HG02759 (cell line): Measurements from ENCODE around the gene TEC.

Source experiments
- ATAC-seq: cut with Tn5 transposase; IDR thresholded peaks from one replicate; pipeline ENCODE4 v1.9.1; 2021; ENCODE audit warnings: mild to moderate bottlenecking, moderate library complexity; ENCODE audit not compliant: unreplicated experiment

TEC gene

DNA sequence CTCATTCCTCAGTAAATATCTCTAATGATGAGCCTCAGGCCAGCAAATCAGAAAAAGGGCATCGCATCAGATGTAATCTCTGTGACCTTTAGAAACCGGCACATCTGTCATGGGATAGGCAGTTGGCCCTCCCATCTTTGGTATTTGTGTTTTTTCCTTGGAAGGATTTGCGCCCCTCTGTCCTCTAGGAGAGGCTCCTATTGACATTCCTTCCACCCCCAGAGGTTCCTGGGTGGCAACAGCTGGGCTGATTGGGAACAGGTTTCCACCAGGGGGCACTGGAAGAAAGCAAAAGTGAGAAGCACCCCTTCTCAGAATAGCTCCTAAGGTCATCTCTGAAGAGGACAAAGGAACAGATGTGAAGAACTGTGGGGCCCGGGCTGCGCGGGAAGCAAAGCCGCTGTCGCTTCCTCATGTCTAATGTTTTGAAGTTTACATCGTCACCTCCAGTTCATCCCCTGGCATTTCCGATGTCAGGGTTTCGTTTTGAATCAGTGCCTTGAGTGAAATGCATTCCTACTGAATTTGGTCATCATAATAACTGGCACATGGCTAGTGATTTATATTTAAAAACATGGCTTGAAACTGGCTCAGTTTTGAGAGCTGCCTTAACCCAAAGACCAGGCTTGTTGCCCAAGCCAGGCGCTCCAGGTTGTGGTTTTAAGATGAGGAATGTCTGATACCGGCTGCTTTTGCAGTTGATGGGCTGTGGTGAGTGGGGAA, 141.8 kb downstream of the TEC start:
- peak; percentile 88 for ATAC-seq

DNA sequence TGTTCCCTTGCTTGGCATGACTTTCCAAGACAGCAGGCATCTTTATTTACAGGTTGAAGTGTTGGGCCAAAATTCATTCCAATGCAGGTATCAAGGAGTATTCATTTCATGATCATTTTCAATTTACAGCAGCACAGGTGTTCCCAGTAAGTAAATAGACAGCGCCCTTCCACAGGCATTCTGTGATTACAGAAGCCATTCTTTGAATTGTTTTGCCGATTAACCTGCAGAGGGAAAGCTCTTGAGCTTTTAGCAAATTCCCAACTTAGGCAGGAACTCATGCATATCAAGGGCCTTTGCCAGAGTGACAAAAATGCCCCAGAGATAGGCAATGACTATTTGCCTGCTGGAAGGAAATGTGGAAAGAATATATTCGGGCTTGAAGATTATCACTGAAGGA, 142.4 kb downstream of the TEC start:
- ATAC-seq: no peak

DNA sequence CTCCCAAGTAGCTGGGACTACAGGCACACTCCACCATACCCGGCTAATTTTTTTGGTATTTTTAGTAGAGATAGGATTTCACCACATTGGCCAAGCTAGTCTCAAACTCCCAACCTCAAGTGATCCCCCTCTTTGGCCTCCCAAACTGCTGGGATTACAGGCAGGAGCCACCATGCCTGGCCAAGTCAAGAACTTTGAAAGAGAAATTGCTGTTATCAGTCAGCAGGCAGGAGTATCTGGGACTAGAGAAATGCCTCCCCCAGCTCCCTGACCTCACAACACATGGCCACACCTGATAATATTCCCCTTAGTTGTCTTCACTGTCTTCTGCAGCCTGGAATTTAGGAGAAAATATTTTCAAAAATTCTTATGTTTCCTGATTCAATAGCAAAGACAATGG, 143.0 kb downstream of the TEC start:
- no peak for ATAC-seq

DNA sequence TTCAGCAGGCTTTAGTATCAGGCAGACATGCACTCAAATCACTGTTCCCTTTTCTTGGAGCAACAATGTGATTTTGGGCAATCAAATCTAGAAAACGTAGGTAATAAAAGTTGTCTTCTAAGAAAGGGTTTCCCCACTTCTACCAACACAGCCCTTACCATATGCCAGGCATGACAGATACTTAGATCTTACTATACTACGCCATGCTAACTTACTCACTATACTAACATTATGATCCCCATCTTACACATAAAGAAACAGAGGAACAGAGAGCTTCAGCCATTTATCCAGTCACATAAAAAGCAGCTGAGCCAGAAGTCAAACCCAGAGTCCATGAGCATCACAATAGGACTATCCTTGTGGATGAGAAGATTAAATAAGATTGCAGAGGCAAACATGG, 144.8 kb downstream of the TEC start:
- no peak for ATAC-seq

- no peak for ATAC-seq
Measured at GRCh38 chr4:48122756-48123155, 146.9 kb downstream of the TEC start.

GRCh38 chr4:48121180-48121579, 148.5 kb downstream of the TEC start:
- ATAC-seq: no peak

DNA sequence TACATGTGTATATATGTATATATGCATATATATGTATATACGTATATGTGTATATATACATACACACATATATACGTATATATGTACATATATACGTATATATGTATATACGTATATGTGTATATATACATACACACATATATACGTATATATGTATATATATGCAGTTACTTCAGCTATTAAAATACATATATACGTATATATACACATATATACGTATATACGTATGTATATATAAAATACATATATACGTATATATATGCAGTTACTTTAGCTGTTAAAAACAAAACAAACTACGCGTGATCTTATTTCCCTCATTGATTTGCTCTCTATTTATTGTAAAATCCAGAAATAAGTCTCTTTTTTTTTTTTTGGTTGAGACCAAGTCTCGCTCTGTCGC, 149.5 kb downstream of the TEC start:
- no peak for ATAC-seq

GRCh38 chr4:48119646-48120045, 150.0 kb downstream of the TEC start:
- ATAC-seq: no peak

DNA sequence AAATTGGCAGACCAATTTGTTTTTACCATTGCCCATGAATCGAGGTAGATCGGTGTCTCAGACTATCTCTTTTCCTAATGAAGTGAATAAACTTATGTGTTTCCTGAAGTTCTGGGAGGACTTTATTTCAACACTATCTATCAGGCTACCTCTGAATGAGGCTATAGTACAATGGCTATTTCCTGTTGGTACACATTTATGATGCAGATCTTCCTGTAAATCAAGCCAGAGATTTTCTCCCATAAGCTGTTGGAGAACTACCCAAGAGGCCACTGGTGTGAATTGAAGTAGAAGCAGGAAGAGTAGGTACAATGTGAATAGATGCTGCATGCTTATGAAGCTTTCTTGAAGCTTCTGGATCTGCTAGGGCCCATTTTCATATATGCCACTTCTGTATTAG, 151.6 kb downstream of the TEC start:
- ATAC-seq: no peak

- no peak for ATAC-seq
Measured at GRCh38 chr4:48116582-48116981, 153.1 kb downstream of the TEC start.

- no peak for ATAC-seq
Measured at GRCh38 chr4:48114412-48114811, 155.2 kb downstream of the TEC start.

DNA sequence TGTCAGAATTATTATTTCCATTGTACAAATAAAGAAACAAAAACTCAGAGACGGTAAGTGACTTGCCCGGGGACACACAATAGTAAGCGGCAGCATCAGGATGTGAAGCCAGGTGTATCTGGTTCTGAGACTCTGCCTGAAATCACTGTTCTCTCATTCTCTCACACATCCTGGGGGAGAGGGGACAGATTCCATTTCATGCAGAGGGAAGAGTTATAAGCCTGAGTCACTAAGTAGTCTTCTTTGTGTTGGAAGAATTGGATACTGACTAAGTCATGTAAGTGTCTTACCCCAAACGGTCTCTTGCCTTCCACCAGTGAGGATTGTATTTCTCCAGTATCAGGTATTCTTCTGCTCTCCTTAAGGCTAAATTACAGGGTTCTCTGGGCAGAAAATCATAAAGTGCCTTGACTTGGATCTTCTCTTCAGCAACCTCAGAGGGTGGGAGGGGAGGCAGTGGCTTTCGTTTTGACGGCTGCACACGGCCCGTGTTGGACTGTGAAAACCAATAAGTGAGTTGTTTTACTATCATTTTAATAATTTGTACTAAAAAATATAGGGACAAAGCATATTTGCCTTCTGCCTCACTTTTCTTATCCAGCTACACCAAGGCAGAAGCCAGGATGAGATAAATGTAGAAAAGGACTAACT, 157.5 kb downstream of the TEC start:
- ATAC-seq: no peak

DNA sequence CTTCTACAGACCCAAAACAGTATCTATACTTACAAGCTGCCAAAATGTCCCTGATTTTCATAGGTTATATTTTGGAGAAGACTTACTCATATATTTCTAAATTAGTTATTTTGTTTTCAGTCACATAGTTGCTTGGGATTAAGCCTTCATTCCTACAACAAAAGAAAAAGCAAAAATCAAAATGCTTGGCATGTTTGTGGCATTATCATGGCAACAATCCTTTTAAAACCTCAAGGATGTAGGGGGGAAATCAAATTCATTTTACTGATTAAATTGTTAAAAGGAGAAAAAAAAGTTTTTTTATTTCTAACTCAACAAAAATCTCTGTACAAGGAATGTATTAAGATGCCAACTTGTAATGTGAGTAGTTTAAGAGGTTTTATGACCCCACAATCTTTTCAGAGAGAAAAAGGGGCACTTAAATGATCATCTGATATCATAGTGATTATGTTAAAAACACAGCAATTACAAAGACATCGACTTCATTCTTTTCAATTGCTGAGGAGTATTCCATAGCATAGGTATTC, 159.1 kb downstream of the TEC start:
- ATAC-seq: no peak

DNA sequence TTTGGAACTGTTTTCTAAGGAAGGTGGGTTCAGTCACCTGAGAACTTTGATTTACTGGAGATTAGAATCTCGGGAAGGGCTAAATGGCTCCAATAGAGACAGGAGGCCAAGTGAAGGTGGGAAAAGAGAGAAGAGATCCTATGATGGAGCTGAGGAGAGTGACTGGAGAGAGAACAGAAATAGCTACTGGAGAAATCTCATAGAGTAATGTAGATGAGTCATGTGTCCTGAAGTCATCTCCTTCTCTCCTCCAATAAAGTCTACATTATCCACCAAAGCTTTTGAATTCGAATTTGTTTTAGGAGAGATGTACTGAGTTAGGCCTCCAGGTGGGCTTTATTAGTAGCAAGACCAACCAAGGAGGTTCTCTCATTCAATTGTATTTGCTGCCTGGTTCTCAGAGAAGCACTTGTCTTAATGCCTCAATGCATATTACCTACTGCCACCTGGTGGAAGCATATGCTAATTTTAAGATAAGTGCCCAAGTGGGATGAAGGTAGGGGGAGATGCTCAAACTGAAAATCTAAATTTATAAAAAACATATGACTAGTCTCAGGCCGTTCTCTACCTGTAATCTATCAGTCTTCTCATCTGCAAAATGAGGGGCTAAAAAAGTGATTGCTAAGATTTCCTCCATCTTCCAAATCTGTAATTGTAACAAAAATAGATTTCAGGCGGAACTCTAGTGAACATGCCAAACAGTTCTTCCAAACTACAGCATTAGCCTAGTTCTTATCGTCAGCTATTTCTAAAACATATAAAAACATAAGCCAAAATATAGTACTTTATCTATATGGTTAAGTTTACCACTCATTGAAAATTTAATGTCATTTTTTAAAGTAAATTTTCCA, 160.0 kb downstream of the TEC start:
- ATAC-seq: peak; percentile 80

GRCh38 chr4:48108309-48109073, 161.1 kb downstream of the TEC start:
- ATAC-seq: no peak

- no peak for ATAC-seq
Measured at GRCh38 chr4:48105230-48105629, 164.4 kb downstream of the TEC start.

- peak; percentile 88 for ATAC-seq
Measured at GRCh38 chr4:48103483-48104139, 166.0 kb downstream of the TEC start.

DNA sequence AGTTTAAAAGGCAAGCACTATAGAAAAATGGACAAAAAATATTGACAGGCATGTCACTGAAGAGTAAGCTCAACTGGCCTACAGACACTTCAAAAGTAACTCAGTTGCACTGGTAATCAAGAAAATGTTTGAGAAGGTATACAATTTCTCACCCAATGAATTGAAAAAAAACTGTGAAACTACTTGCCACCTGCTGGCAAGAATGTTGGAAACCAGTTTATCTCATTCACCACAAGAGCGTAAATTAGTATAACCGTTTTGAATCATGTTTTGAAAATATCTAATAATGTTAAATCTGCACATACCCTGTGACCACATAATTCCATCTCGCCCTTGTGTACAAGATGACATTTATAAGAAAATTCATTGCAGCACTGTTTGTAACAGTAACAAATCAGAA, 167.3 kb downstream of the TEC start:
- ATAC-seq: no peak

DNA sequence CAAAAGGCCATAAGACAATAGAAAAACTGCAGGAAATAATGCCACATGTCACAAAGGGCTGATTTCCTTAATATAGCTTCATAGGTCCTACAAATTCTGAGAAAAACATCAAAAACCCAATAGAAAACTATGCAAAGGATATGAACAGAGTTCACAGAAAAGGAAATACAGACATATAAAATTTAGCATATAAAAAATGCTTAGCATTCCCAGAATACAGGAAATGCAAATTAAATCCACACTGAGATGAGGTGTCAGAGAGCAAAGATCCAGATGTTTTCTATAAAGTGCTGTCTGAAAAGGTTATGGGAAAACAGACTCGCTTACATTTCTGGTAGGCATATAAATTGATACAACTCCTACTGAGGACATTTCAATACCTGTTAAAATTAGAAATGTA, 169.4 kb downstream of the TEC start:
- ATAC-seq: no peak

- ATAC-seq: no peak
Measured at GRCh38 chr4:48095441-48095840, 174.2 kb downstream of the TEC start.
